Islet precursor cell (in vitro differentiated cells): ENCODE results near the gene CASTOR1.
A peak's percentile ranks its signal among the peaks of the same experiment; 100 is the strongest.

Experiments used
- DNase-seq: peaks from one replicate; pipeline ENCODE4 v3.0.0-alpha.2; 2018

Gene CASTOR1

GRCh38 chr22:30318799-30319419, 29.6 kb upstream of the CASTOR1 start:
- DNase-seq, result no peak

- DNase-seq, result no peak
Observed at GRCh38 chr22:30317778-30318177, 28.5 kb upstream of the CASTOR1 start.

- DNase-seq, result no peak
Observed at GRCh38 chr22:30315962-30316576, 26.8 kb upstream of the CASTOR1 start.

GRCh38 chr22:30314915-30315314, 25.6 kb upstream of the CASTOR1 start:
- peak; percentile 81 for DNase-seq

GRCh38 chr22:30313527-30314363, 24.4 kb upstream of the CASTOR1 start:
- DNase-seq, result no peak

- no peak for DNase-seq
Observed at GRCh38 chr22:30312053-30312452, 22.7 kb upstream of the CASTOR1 start.

- no peak for DNase-seq
Observed at GRCh38 chr22:30310881-30311771, 21.8 kb upstream of the CASTOR1 start.

- DNase-seq, result no peak
Observed at GRCh38 chr22:30309951-30310741, 20.8 kb upstream of the CASTOR1 start.

- DNase-seq, result no peak
Observed at GRCh38 chr22:30308518-30309230, 19.4 kb upstream of the CASTOR1 start.

GRCh38 chr22:30308093-30308492, 18.8 kb upstream of the CASTOR1 start:
- peak; percentile 71 for DNase-seq

- DNase-seq, result no peak
Observed at GRCh38 chr22:30307041-30307574, 17.8 kb upstream of the CASTOR1 start.

- no peak for DNase-seq
Observed at GRCh38 chr22:30306627-30307011, 17.3 kb upstream of the CASTOR1 start.

- DNase-seq, result no peak
Observed at GRCh38 chr22:30305906-30306626, 16.8 kb upstream of the CASTOR1 start.

GRCh38 chr22:30305519-30305905, 16.2 kb upstream of the CASTOR1 start:
- no peak for DNase-seq

- no peak for DNase-seq
Observed at GRCh38 chr22:30304495-30305244, 15.4 kb upstream of the CASTOR1 start.

GRCh38 chr22:30302810-30303138, 13.5 kb upstream of the CASTOR1 start:
- no peak for DNase-seq

- DNase-seq, result peak; percentile 79
Observed at GRCh38 chr22:30301995-30302809, 12.9 kb upstream of the CASTOR1 start.

- DNase-seq, result no peak
Observed at GRCh38 chr22:30299322-30299721, 10.0 kb upstream of the CASTOR1 start.
